Measurements from ENCODE around the gene CDA.

Gene CDA

DNA sequence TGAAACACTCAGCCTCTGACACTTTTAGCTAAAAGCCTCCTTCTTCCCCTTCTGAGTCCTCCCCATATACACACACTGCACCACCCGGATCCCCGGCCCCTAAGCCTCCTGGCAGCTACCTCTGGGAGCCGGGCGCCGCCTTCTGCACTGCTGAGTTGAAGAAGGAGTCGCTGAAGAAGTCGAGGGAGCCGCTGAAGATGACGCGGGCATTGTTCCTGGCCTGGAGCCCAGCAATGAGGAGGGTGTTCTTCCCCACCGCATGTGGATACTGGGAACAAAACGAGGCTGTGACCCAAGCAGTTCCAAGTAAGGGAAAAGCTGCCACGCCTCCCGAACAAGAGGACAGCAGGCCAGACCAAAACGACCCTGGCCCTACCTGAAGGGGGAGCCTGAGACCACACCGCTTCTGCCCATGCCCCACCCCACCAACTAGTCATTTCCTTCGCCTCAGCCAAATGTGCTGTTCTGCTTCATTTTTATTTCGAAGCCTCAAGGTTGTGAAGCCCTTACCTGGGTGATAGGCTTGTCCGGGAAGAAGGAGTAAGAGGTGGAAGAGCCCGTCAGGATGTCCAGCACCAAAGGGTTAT, 65.3 kb downstream of the CDA start:
- DNase-seq, result no peak

DNA sequence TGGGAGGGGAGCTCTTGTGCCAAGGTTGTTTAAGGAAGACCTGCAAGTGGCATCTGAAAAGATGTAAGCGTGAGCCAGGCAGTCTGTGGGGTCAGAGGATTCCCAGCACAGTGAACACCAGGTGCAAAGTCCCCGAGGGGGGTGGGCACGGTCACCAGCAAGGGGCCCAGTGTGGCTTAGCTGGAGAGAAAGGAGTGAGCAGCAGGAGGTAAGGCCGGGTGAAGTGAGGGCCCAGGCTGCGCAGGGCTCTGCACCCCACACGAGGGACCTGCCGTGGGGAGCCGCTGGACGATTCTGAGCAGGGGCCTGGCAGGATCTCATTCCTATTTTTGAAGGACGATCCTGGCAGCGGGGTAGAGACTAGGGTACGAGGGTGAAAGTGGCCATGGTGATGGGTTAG, 68.1 kb downstream of the CDA start:
- no peak for DNase-seq

DNA sequence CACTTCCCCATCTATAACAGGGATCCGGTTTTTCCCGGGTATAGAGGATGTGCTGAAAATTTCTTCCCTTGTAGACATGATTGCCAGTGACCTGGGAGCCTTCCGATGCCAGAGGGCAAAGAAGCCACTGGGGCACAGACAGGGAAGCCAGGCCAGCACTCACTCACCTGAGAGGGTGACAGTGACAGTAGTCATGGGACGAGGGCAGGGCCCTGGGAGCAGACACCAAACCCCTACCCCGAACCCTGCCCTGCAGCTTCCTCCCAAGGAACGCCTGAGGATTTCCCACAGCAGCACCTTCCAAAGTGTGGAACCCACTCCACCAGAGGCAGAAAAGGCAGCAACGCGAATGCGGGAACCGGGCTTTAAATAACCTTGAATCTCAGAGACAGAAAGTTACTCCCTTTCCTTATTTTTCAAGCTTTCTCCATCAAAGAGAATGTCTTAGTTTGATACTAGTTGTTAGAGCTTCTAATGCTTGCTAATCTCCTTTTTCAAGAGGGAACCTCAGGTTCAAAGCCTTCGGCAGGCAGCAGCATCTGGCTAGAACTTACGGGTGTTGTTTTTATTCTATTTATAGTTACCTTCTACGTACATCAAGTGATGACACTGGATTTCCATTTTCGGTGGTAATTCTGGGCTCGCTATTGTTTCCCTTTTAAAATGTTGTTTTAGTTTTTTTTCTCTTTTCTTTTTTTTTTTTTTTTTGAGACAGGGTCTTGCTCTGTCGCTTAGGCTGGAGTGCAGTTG, 69.4 kb downstream of the CDA start:
- DNase-seq, result no peak

DNA sequence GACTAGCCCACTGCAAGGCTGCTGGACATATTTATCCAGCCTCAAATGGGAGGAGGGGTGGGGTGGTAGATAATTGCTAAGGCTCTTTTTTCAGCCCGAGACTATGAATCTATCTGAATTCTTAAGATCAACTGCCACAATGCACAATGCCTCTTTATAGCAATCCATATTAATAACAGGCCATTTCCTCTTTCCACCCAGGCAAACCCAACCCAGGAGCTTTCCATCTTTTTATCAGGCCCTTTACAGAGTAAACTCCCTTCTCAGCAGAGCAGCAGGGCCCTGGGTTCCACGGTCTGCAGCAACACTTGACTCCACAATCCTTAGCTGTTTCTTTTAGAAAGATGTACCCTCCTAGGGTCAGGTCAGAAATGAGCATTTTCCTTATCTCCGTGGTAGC, 71.5 kb downstream of the CDA start:
- no peak for DNase-seq

DNA sequence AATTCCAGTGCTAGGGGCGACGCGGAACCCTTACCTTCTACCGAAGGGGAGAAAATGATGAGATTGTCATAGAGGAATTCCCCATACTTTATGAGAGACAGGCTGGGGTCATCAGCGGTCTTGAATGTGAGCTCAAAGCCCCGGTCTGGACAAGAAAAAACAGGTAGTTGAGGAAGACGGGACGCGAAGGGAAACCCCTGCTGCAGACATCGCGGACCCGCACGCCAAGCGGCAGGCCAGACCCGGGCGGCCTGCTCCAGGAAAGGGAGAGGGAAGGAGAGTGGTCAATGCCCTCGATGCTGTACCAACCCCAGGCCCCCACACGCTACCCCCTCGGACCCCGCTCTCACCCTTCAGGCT, 71.9 kb downstream of the CDA start:
- no peak for DNase-seq

DNA sequence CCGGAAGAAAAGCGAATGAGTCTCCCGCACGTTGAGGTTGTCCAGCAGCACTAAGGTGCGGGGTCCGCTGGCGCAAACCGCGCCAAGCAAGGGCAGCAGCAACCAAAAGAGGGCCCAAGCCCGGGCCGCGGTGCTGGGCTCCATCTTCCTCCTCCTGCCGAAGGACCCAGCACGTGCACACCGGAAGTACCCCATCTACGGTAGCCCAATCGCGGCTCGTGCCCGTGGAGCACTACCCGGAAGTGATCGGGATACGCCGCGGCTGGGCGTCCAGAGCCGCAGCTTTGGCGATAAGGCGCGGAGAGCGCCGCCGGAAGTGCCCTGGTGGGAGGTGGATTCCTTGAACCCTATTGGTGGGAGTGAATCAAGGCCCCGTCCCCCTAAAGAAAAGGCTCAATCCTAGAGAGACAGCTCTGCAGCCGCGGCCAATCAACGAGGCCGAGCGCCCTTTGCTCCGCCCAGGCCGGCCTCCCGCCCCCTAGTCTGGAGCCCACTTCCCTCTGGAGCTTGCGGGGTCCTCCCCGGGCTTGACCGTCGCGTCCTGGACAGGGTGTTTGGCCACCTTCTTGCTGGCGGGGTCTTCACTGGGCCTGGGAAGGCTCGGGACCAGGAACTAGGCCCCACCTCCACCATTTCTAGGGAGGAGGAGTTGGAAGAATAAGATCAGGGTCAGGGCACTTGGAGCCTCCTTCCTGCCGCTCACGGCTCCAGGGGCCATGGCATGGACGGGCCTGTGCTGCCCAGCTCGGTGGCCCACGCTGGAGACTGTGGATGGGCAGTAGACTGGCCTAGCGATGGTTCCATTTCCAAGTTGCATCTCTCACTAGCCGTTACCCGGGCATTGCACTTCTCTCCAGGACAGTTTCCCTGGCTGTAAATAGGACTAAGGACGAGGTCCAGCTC, 72.6 kb downstream of the CDA start, which contains the start of gene DDOST:
DDOST (minus strand) TSS at position 163 of the 903 bp plus-strand sequence; CDS start at position 144, 19 bp downstream.
- DNase-seq, result peak; percentile 95 to 97

DNA sequence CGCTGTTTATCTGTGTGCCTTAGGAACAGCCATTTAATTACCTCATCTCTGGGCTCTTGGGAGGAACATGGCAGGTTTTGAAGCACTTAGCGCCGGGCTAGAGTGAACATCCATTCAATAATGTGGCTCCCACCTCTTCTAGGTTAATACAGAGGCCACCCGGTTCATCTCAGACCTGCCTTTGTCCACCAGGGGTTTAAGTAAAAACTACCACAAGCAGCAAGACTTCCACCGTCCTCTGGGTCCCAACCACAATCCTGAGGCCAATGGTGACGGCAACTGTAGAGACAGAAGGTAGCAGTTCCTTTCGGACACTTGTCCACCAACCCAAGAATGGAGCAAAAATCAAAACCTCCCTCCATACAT, 73.2 kb downstream of the CDA start:
- DNase-seq, result no peak

DNA sequence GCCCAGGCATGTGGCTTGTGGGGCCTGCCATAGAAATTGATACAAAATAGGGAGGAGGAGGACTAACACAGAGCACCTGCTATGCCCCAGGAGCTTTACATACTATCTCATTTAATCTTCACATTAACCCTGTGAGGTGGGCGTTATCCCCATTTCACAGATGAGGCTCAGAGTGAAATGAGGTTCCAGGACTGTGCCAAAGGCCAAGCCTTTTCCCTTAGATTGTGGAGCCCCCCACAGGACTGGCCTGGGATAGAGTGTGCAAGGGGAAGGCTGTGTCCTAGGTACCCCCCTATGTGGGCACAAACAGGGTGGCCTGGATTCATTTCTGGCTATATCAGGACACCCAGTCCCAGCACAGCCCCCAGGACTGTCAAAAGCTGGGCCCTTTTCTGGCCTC, 74.5 kb downstream of the CDA start:
- no peak for DNase-seq

DNA sequence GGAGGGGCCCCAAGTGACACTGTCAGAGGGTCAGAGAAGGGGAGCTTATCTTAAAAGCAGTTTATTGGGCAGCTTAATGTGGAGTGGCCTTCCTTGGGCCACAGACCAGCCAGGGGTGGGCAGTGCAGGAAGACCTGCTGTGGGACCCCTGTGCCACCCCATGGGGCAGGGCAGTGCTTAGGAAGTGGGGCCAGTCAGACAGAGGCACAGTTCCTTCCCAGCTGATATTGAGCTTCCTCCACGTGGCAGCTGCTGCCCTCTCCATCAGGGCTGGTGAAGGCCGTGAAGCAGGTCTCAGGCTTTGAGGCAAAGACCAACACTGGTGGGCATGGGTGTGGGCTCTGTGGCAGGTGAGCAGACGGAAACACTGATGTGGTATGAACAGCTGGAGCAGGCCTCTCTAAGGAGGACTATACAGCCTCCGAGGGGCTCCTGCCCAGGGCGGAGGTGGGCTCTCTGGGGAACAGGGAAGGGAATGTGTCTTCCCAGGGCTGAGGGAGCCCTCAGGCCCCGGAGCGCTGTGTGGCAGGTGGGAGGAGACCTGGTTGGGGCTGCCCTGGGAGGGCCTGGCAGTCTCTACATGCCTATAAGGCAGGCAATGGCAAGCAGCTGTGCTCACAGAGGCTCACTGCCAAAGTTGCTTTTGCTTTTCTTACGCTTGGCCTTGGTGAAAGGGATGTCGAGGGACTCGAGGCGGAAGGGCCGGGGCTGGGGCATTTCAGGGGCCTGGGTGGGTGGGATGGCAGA, 75.2 kb downstream of the CDA start:
- DNase-seq, result no peak

DNA sequence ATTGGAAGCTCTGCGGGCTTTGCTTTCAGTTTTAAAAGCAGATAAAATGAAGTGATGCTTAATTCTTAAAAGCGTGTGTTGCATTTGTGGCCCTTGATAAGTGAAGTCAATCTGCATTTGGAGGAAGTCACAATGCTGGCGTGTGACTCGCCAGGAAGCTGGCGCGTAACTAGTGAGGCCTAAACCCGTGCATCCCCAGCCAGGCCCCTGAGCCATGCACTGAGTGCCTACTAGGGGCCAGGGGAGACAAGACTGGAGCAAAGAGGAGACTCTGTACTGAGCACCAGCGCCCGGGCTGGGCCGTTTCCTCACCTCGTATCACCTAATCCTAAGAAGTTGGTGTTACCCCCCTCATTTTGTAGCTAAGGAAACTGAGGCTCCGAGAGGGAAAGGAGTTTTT, 76.8 kb downstream of the CDA start:
- DNase-seq, result no peak

DNA sequence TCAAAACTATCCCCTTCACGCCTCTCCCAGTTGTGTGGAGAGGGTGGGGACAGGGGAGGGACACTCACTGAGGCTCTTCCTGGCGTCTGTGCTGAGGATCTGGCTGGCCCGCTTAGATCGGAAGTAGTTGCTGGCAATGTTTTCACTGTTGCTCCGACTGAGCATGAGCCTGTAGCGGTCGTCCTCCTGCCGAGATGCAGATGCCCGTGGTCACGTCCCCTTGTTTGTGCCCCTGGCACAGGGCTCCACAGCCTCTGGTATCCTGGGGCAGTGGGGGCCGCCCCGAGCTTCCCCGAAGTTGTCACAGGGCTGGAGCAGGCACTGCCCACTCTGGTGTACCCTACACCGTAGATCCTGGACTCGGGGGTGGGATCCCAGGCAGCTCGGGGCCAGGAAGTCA, 77.2 kb downstream of the CDA start:
- no peak for DNase-seq

DNA sequence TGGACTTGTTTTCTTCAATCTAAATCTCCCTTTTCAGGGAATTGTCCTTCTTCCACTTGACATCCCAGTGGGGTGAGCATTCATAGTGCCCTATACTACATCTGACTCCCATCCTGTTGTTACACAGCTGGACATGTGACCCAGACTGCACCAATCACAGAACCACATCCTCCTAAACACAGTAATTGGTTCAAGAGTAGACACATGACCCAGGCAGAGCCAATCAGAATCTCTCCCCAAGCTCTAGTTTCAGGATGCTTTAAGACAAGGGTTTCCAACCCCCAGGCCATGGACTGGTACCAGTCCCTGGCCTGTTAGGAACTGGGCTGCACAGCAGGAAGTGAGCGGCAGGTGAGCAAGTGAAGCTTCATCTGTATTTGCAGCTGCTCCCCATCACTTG, 77.9 kb downstream of the CDA start:
- no peak for DNase-seq
